Keratinocyte (primary cell): ENCODE data around the gene KCTD1.

Experiments
- CTCF ChIP-seq, 3 experiments: IDR thresholded peaks in 1 of 3; conservative IDR thresholded peaks in 1 of 3; optimal IDR thresholded peaks in 1 of 3; 2 replicates in 2 of 3; 3 replicates in 1 of 3; pipeline versions ENCODE3 to v1.5.1; 2011; ENCODE audit warnings: low read length in 3 of 3, mild to moderate bottlenecking in 3 of 3, moderate library complexity in 2 of 3, control low read depth in 1 of 3, inconsistent platforms in 1 of 3; ENCODE audit not compliant: insufficient read depth in 2 of 3; ENCODE audit errors: extremely low read depth in 1 of 3
- EZH2 ChIP-seq: IDR thresholded peaks from one replicate; pipeline ENCODE4 v1.6.1; 2012; ENCODE audit warnings: inconsistent platforms, mild to moderate bottlenecking, low read length, moderate library complexity

- TF ChIP-seq EZH2 (no peak), CTCF (optimal IDR thresholded peaks at IDR 0.05 in 1 of 3, IDR thresholded peaks at IDR 0.05 in 1 of 3, conservative IDR thresholded peaks at IDR 0.05 in 1 of 3; ENCODE audit: extremely low read depth in 1 of 3, insufficient read depth in 2 of 3, low read length in 3 of 3) (no peak)
Measured at GRCh38 chr18:26548415-26549262, at the start of gene KCTD1.
